CD4-positive, alpha-beta T cell treated with Interleukin-6 at 100 ng/mL for 8 hours (primary cell): Measurements from ENCODE around the gene TBP.
A peak's percentile ranks its signal among the peaks of the same experiment; 100 is the strongest.
"Not testable (repeated sequence)": the region's sequence is repeated elsewhere in the genome, so short reads cannot be mapped to it uniquely, and the experiment has no call there.

Source experiments
- DNase-seq: peaks from one replicate; pipeline ENCODE4 v3.0.0-alpha.2; 2020; ENCODE audit warnings: mixed read lengths, low spot score

Gene TBP

DNA sequence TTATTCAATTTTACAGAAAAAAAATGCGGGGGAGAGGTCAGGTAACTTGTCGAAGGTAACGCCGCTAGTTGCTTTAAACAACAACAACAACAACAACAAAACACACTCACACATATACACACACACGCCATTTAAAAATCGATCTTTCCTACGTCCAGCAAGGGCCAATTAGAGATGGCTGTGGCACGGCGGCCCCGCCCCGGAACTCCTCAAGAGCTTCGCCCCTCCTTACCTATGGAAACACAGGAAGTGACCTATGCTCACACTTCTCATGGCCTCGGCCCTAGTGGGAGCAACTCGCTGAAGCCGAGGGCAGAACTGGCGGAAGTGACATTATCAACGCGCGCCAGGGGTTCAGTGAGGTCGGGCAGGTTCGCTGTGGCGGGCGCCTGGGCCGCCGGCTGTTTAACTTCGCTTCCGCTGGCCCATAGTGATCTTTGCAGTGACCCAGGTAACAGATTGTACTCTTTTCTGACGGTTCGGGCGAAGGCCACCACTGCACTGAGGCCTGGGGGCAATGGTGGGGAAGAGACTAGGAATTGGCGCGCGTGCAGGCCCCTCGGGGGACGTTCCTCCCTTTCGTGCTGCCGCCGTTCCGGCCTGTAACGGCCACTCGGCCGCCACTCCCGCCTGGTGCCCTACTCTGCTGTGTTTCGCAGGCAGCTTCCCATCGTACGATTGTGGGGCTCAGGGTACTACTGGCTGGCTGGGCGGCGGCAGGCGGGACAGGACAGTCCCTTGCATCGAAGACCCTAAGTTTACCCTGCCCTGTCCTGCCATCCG lies at the start of gene TBP:
Gene TBP (plus strand): TSS at position 357 of the 783 bp plus-strand sequence. CDS start 2,661 bp downstream, outside the sequence.
- DNase-seq = peak; percentile 97

DNA sequence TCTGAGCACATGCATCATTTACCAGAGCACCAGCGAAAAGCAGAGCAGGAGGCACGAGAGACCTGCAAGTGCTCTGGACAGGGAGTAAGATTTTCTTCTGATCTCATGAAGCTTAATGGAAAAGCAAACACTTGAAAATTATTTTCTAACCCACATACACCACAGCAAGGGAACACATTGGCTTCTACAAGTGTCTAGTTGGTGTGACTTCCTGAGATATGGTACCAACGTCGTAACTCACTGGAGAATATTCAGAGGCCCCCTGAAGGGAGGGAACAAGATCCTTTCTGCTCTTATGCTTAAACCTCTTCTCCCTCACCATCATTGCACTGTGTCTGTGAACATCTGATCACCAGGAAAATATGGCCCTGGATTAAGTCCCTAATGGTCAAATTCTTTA lies 49.7 kb upstream of the TBP start:
- DNase-seq = no peak

DNA sequence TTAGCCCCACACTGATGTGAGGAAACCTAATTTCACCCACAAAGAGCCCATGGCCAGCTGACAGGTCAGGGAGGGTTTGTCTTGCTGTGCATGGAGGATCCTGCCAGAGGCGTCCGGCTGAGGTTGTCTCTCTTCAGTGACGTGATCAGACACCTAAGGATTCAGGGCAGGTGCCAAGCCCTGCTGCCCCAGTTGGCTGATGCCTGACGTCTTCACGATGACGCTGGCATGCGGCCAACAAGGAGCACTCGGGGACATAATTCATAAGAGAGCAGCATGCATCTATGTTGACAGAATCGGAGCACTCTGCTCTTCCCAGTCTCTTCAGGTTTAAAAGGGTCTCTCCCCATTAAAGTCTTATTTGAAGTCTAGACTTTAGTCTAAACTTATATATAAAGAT lies 48.9 kb upstream of the TBP start:
- no peak for DNase-seq

DNA sequence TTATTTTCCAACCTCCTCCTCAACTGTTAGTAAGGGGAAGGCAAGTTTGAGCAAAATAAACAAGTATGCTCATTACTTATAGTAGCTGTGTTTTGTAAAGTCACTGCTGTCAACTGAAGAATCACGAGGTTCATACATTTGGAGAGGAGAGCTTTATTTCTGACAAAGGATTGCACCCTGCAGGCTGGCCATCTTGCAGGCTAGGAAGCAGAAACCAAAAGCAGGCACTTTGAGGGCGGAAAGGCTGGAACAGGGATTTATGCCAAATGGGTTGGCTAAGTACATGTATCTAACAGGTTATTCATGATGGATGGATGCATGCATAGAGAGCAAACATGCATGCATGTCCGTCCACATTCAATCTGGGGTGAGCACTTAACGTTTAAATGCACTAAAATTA lies 47.7 kb upstream of the TBP start:
- no peak for DNase-seq

DNA sequence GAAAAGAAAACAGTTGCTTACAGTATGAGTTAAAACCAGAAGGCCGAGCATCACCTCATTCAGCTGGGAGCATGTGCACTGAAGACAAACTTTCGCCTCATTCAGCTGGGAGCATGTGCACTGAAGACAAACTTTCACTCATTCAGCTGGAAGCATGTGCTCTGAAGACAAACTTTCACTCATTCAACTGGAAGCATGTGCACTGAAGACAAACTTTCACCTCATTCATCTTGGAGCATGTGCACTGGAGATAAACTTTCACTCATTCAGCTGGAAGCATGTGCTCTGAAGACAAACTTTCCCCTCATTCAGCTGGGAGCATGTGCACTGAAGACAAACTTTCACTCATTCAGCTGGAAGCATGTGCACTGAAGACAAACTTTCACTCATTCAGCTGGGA lies 46.4 kb upstream of the TBP start:
- DNase-seq = not testable (repeated sequence)

DNA sequence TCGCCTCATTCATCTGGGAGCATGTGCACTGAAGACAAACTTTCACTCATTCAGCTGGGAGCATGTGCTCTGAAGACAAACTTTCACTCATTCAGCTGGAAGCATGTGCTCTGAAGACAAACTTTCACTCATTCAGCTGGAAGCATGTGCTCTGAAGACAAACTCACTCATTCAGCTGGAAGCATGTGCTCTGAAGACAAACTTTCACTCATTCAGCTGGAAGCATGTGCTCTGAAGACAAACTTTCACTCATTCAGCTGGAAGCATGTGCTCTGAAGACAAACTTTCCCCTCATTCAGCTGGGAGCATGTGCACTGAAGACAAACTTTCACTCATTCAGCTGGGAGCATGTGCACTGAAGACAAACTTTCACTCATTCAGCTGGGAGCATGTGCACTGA lies 45.9 kb upstream of the TBP start:
- DNase-seq = not testable (repeated sequence)

DNA sequence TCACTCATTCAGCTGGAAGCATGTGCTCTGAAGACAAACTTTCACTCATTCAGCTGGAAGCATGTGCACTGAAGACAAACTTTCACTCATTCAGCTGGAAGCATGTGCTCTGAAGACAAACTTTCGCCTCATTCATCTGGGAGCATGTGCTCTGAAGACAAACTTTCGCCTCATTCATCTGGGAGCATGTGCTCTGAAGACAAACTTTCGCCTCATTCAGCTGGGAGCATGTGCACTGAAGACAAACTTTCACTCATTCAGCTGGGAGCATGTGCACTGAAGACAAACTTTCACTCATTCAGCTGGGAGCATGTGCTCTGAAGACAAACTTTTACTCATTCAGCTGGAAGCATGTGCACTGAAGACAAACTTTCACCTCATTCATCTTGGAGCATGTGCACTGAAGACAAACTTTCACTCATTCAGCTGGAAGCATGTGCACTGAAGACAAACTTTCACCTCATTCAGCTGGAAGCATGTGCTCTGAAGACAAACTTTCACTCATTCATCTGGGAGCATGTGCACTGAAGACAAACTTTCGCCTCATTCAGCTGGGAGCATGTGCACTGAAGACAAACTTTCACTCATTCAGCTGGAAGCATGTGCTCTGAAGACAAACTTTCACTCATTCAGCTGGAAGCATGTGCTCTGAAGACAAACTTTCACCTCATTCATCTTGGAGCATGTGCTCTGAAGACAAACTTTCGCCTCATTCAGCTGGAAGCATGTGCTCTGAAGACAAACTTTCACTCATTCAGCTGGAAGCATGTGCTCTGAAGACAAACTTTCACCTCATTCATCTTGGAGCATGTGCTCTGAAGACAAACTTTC lies 45.1 kb upstream of the TBP start:
- not testable (repeated sequence) for DNase-seq

DNA sequence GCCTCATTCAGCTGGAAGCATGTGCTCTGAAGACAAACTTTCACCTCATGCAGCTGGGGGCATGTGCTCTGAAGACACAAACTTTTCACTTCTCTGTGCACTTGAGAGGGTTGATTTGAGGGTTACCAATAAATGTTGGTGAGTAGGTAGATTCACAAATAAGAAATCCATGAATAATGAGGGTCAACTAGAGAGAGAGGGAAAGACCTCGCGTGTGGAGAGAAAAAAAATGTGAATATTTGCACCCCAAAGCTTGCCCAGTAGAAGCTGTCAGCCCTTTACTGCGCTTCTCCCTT lies 44.5 kb upstream of the TBP start:
- DNase-seq = no peak

DNA sequence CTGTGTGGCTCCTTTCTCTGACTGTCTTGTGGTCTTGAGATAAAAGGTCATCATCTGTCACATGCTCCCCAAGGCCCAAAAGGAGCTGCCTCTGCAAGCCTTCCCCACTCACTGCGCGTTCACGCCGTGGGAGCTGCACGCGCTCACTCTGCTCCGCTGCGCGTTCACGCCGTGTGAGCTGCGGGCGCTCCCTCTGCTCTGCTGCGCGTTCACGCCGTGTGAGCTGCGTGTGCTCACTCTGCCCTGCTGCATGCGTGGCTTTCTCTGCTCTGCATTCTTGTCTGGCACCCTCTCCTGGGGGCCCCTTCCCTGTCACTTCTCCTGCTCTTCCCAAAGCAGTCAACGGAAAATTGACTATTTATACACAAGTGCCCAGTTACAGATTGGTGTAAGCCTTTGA lies 43.5 kb upstream of the TBP start:
- DNase-seq = no peak

DNA sequence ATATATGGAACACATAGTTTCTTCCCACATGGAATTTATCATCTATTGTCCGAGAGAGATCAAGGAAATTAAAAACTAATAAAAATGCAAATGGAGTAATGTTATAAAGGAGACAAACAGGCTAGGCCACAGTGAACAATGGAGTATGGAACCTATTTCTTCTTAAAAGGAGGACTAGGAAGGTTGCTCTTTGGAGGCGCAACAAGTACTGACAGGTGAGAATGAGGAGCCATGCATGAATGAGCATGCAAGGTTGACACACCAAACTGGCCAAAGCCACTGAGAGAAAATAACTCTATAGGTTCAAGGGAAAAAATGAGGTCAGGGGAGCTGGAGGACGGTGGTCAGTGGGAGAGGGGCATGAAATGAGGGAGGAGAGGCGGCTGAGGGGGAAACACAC lies 41.9 kb upstream of the TBP start:
- no peak for DNase-seq

DNA sequence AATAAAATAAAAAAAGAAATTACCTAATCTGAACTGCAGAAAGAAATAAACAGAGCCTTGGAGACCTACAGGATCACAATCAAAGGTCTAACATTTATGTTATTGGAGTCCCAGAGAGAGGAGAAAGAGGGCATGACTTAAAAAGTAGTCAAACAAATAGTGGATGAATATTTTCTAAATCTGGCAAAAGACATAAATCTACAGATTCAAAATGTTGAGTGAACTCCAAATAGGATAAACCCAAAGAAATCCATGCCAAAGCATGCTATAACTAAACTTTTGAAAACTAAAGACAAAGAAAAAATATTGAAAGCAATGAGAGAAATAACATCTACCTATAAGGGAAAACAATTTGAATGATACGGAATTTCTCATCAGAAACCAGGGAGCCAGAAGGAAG lies 39.3 kb upstream of the TBP start:
- no peak for DNase-seq

DNA sequence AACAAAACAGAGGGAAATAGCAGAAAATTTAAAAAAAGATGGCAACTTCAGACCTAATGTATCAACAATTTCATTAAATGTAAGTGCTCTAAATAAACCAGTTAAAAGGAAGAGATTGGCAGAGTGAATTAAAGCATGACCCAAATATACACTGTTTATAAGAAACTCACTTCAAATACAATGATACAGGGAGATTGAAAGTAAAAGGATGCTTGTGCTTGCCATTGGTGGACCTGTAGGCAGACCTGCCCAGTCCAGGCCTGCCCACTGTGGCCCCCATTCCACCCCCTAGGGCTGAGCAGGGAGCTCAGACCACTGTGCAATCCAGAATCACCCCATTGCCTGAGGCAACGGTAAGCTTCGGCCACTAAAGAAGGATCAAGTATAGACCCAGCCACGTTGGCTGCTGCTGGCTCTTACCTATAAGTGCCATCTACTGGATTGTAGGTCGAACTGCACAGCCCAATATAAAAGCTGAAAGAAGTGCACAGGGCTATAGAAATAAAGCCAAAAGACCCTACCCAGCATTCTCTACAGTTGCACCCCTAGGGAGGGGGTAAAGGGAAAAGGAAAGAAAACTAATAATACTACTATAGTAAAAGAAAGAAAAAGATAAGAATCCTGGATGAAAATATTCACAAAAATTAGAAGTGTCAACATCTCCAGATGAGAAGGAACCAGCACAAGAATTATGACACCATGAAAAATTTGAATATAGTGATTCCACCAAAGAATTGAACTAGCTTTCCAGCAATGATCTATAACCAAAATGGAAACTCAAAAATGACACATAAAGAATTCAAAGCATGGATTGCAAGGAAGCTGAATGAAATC lies 37.2 kb upstream of the TBP start:
- DNase-seq = peak; percentile 41

DNA sequence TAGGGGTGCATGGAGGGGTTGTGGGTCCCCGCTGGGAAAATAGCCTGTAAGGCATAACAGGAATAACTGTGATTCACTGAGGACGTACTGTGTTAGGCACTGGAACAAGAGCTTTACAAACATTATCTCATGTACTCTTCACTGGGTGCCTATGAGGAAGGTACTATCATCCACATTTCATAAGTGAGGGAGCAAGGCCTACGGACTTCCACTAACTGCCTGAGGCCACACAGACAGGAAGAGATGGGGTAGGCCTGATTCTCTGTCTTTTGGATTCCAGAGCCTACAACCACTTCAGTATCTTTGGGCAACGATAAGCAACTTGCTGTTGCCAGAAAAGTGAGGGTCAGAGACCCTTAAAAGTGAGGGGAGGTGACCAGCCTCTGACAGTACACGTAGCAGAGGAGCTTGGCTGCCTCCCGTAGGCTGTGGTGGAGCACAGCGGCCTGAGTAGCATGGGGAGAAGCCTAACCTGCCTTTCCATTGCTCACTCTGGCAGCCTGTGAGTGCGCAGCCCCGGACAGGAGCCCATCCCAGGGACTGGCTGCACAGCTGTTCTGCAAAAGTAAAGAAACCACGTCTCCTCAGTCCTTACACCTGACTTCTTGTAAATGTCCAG lies 31.5 kb upstream of the TBP start:
- no peak for DNase-seq

DNA sequence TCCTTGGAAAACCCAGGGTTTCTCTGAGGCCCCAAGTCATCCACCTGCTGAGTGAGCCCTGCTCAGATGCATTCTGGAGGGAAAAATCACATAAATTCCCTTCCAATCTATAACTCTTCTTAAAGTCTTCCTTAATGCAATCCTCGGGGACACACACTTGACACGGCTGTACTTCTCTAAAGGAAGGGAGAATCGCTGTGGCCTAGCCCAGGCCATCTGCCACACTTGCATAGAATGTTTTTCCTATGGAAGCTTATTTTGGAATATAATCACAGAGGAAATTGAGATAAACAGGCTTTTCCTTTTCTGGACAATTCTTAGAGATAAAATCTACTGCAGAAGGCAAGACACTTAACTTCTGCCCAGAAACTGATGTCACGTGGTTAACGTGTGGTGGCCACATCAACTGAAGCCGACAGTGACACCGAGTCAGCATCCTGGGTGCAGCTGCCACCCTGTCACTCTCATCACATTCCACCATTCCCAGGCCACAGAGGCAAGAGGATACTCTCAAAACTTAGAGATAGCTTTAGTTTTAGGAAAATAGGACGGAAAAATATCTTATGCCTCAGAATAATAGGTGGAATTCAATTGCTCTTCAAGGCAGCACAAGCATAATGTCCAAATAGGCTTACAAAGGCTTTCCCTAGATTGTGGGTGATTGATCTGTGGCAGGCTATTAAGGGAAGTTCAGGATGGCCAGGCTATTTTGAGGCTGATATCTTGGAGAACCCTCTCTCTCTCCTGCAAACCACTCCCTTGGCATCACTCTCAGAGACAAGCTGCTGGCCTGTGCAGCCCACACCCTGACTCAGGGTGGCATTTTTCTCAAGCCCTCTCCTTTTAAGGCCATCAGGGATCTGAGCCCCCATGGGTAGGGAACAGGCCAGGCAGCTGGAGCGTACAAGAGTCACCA lies 30.7 kb upstream of the TBP start:
- DNase-seq = no peak

DNA sequence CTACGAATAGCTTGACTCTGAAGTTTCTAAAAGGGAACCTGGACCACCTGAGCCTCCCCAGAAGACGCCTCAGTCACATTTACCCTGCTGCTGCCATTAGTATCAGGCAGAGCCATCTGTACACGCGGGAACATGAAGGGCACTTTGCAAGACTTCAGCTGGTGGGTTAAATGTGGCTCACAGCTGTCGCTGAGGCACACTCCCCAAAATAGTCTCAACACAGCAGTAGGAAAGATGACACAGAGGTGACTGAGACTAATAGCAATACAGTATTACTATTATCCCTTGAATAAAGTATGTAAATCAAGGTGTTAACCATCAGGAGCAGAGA lies 30.0 kb upstream of the TBP start:
- DNase-seq = no peak

DNA sequence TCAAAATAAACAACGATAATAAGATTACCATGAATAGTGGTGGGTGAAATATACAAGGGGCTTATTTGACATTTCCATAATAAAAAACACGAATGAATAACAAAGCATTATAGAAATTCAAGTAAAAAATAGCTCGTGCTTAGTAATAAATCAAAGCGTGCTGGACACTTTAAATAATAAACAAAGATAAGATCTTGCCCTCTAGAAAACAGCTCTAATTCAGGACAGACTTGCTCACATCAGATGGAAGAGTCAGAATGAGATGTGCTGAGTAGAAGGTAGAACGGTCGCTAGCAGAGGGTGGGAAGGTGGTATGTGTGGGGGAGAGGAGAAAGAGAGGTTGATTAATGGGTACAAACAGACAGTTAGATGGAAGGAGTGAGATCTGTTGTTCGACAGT lies 28.4 kb upstream of the TBP start:
- DNase-seq = no peak

DNA sequence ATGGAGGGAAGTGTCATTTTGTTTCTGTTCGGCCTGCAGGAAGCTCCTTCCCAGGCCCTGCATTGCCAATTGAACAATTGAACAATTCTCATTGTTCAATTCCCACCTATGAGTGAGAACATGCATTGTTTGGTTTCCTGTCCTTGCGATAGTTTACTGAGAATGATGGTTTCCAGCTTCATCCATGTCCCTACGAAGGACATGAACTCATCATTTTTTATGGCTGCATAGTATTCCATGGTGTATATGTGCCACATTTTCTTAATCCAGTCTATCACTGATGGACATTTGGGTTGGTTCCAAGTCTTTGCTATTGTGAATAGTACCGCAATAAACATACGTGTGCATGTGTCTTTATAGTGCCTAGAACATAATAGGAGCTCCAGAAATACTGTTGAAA lies 26.2 kb upstream of the TBP start:
- DNase-seq = not testable (repeated sequence)

DNA sequence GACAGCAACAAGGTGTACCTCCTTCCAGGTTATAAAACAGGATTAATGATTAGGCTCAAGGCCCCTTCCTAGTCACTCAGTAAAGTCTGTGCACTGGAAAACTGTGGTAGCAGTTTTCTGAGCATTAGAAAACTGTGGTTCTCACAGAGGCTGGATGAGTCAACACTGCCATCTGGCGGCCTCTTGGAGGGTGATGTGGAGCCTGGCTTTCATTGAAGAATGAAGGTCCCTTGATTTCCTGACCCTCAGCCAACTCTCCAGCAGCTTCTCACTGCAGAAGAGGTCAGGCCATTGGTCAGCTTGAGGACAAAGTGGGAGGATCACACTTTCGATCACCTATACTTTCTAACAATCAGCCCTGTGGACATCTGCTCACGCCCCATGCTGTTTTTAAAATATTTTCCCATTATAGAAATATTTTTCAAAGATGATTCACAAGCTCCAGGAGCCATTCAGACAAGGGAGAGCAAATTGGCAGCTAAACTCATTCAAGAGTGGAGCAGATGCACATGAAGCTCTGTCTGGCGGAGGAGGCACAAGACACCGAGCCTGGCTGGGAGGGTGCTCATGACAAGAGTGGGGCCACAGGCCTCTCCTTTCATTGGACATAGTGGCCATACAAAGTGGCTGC lies 24.2 kb upstream of the TBP start:
- peak; percentile 44 for DNase-seq

DNA sequence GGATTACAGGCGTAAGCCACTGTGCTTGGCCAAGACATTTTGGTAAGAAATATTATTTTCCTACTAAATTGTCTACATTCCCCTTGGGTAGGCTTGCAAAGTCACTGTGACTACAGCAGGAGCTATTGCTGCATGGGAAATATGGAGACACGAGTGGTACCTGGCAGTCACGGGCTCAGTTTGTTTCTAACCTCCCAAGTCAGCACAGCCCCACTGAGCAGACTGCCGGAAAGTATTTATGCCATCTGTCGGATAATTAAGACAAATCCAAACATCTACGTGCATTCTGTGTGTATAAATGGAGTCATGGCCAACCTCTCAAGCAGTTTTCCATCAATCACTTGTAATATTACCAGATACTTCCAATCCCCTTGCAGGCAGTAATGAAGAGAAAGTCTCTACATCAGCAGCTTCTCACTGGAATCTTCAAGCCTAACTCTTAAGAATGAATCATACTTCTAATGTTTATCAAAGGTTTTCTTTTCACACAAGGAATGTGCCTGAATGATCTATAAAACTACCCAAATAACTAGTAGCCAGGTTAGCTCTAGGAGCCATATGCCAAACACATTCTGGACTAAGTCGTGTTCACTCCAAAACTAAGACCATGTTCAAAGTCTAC lies 21.2 kb upstream of the TBP start:
- DNase-seq = no peak

DNA sequence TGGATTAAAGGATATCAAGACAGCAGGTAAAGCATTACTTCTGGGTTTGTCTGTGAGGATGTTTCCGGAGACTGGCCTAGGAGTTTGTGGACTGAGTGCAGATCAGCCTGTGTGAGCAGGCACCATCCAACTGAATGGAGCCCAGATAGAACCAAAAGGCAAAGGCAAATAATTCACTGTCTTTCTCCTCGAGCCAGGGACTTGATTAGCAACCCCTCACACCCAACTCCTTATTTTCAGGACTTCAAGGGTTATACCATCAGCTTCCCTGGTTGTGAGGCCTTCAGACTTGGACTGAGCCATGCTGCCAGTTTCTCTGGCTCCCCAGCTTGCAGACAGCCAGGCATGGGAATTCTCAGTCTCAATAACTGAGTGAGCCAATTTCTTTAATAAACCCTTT lies 20.4 kb upstream of the TBP start:
- DNase-seq = no peak
